K562 (cell line): ENCODE measurements around the gene PRKACA. TPM values are rescaled to one million over a fixed set of nuclear protein-coding genes. Genes with fewer than 3 reads are reported as not detected.

Source experiments
- ATF7 ChIP-seq: fragments of 450-650 bp; IDR thresholded peaks from 2 replicates; pipeline ENCODE4 v1.7.1; 2014; ENCODE audit warnings: mild to moderate bottlenecking, moderate library complexity
- BACH1 ChIP-seq: fragments of 200-800 bp; sonication (Bioruptor generic); IDR thresholded peaks from 2 replicates; pipeline ENCODE4 v1.6.1; 2016; ENCODE audit warnings: missing genetic modification characterization, missing compliant biosample characterization
- ELF2 ChIP-seq: fragments of 250-450 bp; sonication (Bioruptor Pico); IDR thresholded peaks from 2 replicates; pipeline ENCODE4 v1.5.0; 2021; ENCODE audit warnings: mild to moderate bottlenecking
- GMEB1 ChIP-seq: fragments of 250-450 bp; sonication (Bioruptor Pico); IDR thresholded peaks from 2 replicates; pipeline ENCODE4 v1.4.0; 2020; ENCODE audit warnings: mild to moderate bottlenecking
- HDAC1 ChIP-seq, 2 experiments: fragments of 450-650 bp; IDR thresholded peaks; 2 replicates each; pipeline ENCODE4 v1.6.1; 2016 to 2017; ENCODE audit warnings: inconsistent platforms in 1 of 2, mild to moderate bottlenecking in 1 of 2, moderate library complexity in 1 of 2
- HMGN3 ChIP-seq: IDR thresholded peaks from 2 replicates; pipeline ENCODE4 v1.6.1; 2011; ENCODE audit warnings: borderline replicate concordance, low read depth, mild to moderate bottlenecking, mixed read lengths, low read length; ENCODE audit not compliant: insufficient read length; ENCODE audit errors: extremely low read depth
- MAZ ChIP-seq, 2 experiments: fragments of 450-650 bp in 1 of 2; sonication (generic) in 1 of 2; formaldehyde crosslinking; IDR thresholded peaks in 1 of 2; conservative IDR thresholded peaks in 1 of 2; 2 replicates each; pipeline versions ENCODE4 v1.4.0 to v1.5.0; 2020; ENCODE audit warnings: mild to moderate bottlenecking in 1 of 2, missing genetic modification reagents in 1 of 2
- MEIS2 ChIP-seq: fragments of 450-650 bp; IDR thresholded peaks from 2 replicates; pipeline ENCODE4 v1.6.1; 2014; ENCODE audit warnings: mild to moderate bottlenecking; ENCODE audit not compliant: partially characterized antibody
- MYBL2 ChIP-seq, 2 experiments: fragments of 450-650 bp in 1 of 2; sonication (generic) in 1 of 2; formaldehyde crosslinking in 1 of 2; IDR thresholded peaks; 2 replicates each; pipeline versions ENCODE4 v1.6.1 to v1.8.1; 2017 to 2022; ENCODE audit warnings: borderline replicate concordance in 1 of 2, inconsistent platforms in 1 of 2, low read depth in 1 of 2, mild to moderate bottlenecking in 1 of 2, missing genetic modification reagents in 1 of 2, moderate library complexity in 1 of 2
- NFYB ChIP-seq: IDR thresholded peaks from 2 replicates; pipeline ENCODE4 v1.6.1; 2011; ENCODE audit warnings: mild to moderate bottlenecking, moderate library complexity; ENCODE audit not compliant: insufficient read length; ENCODE audit errors: extremely low read depth
- NRF1 ChIP-seq, 2 experiments: fragments of 450-650 bp; IDR thresholded peaks in 1 of 2; conservative IDR thresholded peaks in 1 of 2; 2 replicates each; pipeline ENCODE4 v1.6.1; 2014; ENCODE audit warnings: mild to moderate bottlenecking in 2 of 2
- PHF20 ChIP-seq: fragments of 450-650 bp; IDR thresholded peaks from 2 replicates; pipeline ENCODE4 v1.6.1; 2018; ENCODE audit not compliant: partially characterized antibody
- PHF8 ChIP-seq: fragments of 200-600 bp; sonication (generic); IDR thresholded peaks from 2 replicates; pipeline ENCODE4 v1.6.1; 2012; ENCODE audit warnings: mixed run types, mild to moderate bottlenecking, inconsistent platforms, low read length, moderate library complexity, borderline replicate concordance
- PRDM10 ChIP-seq: fragments of 450-650 bp; IDR thresholded peaks from 2 replicates; pipeline ENCODE4 v1.6.1; 2018; ENCODE audit not compliant: partially characterized antibody
- SIN3A ChIP-seq, 2 experiments: fragments of 150-350 bp in 1 of 2; IDR thresholded peaks; 2 replicates each; pipeline ENCODE4 v1.6.1; 2011 to 2016; ENCODE audit warnings: borderline replicate concordance in 2 of 2, low read depth in 2 of 2, low read length in 2 of 2, mild to moderate bottlenecking in 2 of 2, moderate library complexity in 2 of 2; ENCODE audit not compliant: control insufficient read depth in 1 of 2
- SMARCA5 ChIP-seq: fragments of 450-650 bp; IDR thresholded peaks from 2 replicates; pipeline ENCODE4 v1.6.1; 2016
- SMC3 ChIP-seq: conservative IDR thresholded peaks from 2 replicates; pipeline ENCODE4 v1.6.1; 2011; ENCODE audit warnings: low read depth, low read length, improper control_type of control experiment; ENCODE audit not compliant: insufficient read depth
- STAG1 ChIP-seq: sonication (generic); formaldehyde crosslinking; IDR thresholded peaks from 2 replicates; pipeline ENCODE4 v1.5.0; 2020; ENCODE audit warnings: missing genetic modification reagents, borderline replicate concordance
- USF1 ChIP-seq: sonication (generic); formaldehyde crosslinking; IDR thresholded peaks from 2 replicates; pipeline ENCODE4 v1.9.0; 2022; ENCODE audit warnings: mild to moderate bottlenecking, missing genetic modification reagents
- ZNF778 ChIP-seq: fragments of 450-650 bp; formaldehyde crosslinking; IDR thresholded peaks from 2 replicates; pipeline ENCODE4 v1.4.0; 2020; ENCODE audit warnings: mild to moderate bottlenecking, moderate library complexity
- polyA plus RNA-seq, 8 experiments: library from polyadenylated mRNA; depleted of rRNA in 4 of 8; stranded (reverse) in 5 of 8; unstranded in 3 of 8; fragments of >200 nt; fragmentation: Nextera tagmentation in 2 of 8; fragmentation: Illumina TruSeq in 1 of 8; extraction: Ambion mirVana in 2 of 8; extraction: Trizol in 1 of 8; gene quantifications; 2 replicates each; pipeline versions ENCODE4 v1.2.1 to v1.2.3, GENCODE V29; 2011 to 2014; ENCODE audit warnings: inconsistent platforms in 1 of 8, missing spikeins in 1 of 8
- total RNA-seq, 7 experiments: library from RNA; depleted of rRNA in 6 of 7; stranded (reverse); fragments of >200 nt in 6 of 7; fragmentation: Illumina TruSeq in 2 of 7; extraction: Trizol in 2 of 7; gene quantifications; 2 replicates each; pipeline versions ENCODE4 v1.2.1 to v1.2.3, GENCODE V29; 2011 to 2021; ENCODE audit warnings: low replicate concordance in 1 of 7

The PRKACA gene
- total and polyA plus RNA-seq, 9 of the 15 experiments (the other 6 are each of a cell fraction or from before 2014, with no cell fraction given): 1.2 to 63.1 (median 13.0) TPM

- TF ChIP-seq STAG1: peak; percentile 9; the same call in 1 of the 2 replicates
- TF ChIP-seq PHF20: no peak
- no peak for TF ChIP-seq NFYB
- TF ChIP-seq SIN3A (IDR thresholded peaks at IDR 0.05; ENCODE audit: borderline replicate concordance in 2 of 2, control insufficient read depth in 1 of 2, low read depth in 2 of 2, low read length in 2 of 2): no peak
- no peak for TF ChIP-seq MEIS2
- TF ChIP-seq ATF7: no peak
- TF ChIP-seq PRDM10: peak; percentile 68
- TF ChIP-seq ELF2 (CRISPR knock-in tag): 0 out of 2 replicates have a peak, but pooled peaks have one; percentile 43
- TF ChIP-seq GMEB1 (CRISPR knock-in tag): no peak
- TF ChIP-seq USF1 (CRISPR knock-in tag): no peak
- no peak for TF ChIP-seq MYBL2 (IDR thresholded peaks at IDR 0.05; ENCODE audit: low read depth)
- TF ChIP-seq MYBL2 (CRISPR knock-in tag; IDR thresholded peaks at IDR 0.05; ENCODE audit: borderline replicate concordance): no peak
- no peak for TF ChIP-seq SMC3
- TF ChIP-seq BACH1: no peak
- TF ChIP-seq HMGN3: no peak
- TF ChIP-seq SMARCA5: no peak
- TF ChIP-seq NRF1 (conservative IDR thresholded peaks at IDR 0.05 in 1 of 2, IDR thresholded peaks at IDR 0.05 in 1 of 2): peak; percentile 73 to 78
- TF ChIP-seq MAZ (CRISPR knock-in tag; conservative IDR thresholded peaks at IDR 0.05 in 1 of 2, IDR thresholded peaks at IDR 0.05 in 1 of 2): peak; percentile 41 to 67; a peak in 2 of 4 replicates
- TF ChIP-seq HDAC1 (IDR thresholded peaks at IDR 0.05): peak in 1 of 2 experiments; percentile 48; a peak in 1 of 4 replicates
- peak; percentile 29; the same call in 1 of the 2 replicates for TF ChIP-seq PHF8
- TF ChIP-seq ZNF778 (CRISPR knock-in tag): no peak
Observed at GRCh38 chr19:14085309-14085995, 32.1 kb downstream of the PRKACA start, which contains the start of gene C19orf67 (continued).
